Stimulated activated naive CD4-positive, alpha-beta T cell (primary cell): ENCODE measurements around the gene BCL11B.

Source experiments
- DNase-seq, 6 experiments: peaks; one replicate each; lab custom pipeline; 2025; lab: John Stamatoyannopoulos, UW

Gene BCL11B

GRCh38 chr14:99267837-99268781, 3.9 kb downstream of the BCL11B start:
- DNase-seq, result peak in 2 of 6 experiments; percentile 43 to 53

- DNase-seq, result peak in 1 of 6 experiments; percentile 68
Measured at GRCh38 chr14:99267381-99267780, 4.6 kb downstream of the BCL11B start.

GRCh38 chr14:99266181-99267178, 5.5 kb downstream of the BCL11B start:
- peak; percentile 83 to 91 (median 89) for DNase-seq

- peak in 1 of 6 experiments; percentile 56 for DNase-seq
Measured at GRCh38 chr14:99265571-99265970, 6.4 kb downstream of the BCL11B start.

- no peak for DNase-seq
Measured at GRCh38 chr14:99264691-99265450, 7.1 kb downstream of the BCL11B start.

- DNase-seq, result no peak
Measured at GRCh38 chr14:99263564-99264330, 8.2 kb downstream of the BCL11B start.

GRCh38 chr14:99262977-99263448, 9.0 kb downstream of the BCL11B start:
- DNase-seq, result no peak

GRCh38 chr14:99261912-99262787, 9.8 kb downstream of the BCL11B start:
- peak; percentile 79 to 97 (median 92) for DNase-seq

- peak in 5 of 6 experiments; percentile 53 to 94 (median 78) for DNase-seq
Measured at GRCh38 chr14:99260587-99261551, 11.1 kb downstream of the BCL11B start.

- no peak for DNase-seq
Measured at GRCh38 chr14:99260116-99260515, 11.9 kb downstream of the BCL11B start.

GRCh38 chr14:99258876-99259726, 12.9 kb downstream of the BCL11B start:
- DNase-seq, result peak in 5 of 6 experiments; percentile 59 to 89 (median 83)

- DNase-seq, result no peak
Measured at GRCh38 chr14:99258341-99258861, 13.6 kb downstream of the BCL11B start.

GRCh38 chr14:99257673-99258221, 14.2 kb downstream of the BCL11B start:
- DNase-seq, result no peak

- DNase-seq, result no peak
Measured at GRCh38 chr14:99257122-99257672, 14.8 kb downstream of the BCL11B start.

GRCh38 chr14:99256483-99256874, 15.5 kb downstream of the BCL11B start:
- no peak for DNase-seq
